A673 (cell line): ENCODE measurements around the gene ANKRD40CL. TPM values are rescaled to one million over a fixed set of nuclear protein-coding genes. Genes with fewer than 3 reads are reported as not detected.
A peak's percentile ranks its signal among the peaks of the same experiment; 100 is the strongest.

Experiments
- BruUV-seq: library from RNA; stranded (reverse); fragments of 400-500 nt; replicated peaks from 2 replicates; lab custom pipeline; 2021; lab: Mats Ljungman, UMichigan
- CTCF ChIA-PET: fragments of 300-600 bp; sonication (Branson Sonifier 250); formaldehyde crosslinking; loops from one replicate; lab custom pipeline; 2022; ENCODE audit warnings: antibody characterized with exemption; lab: Charles Lee
- POLR2A ChIA-PET: fragments of 300-600 bp; sonication (Branson Sonifier 250); formaldehyde crosslinking; loops from one replicate; lab custom pipeline; 2022; ENCODE audit warnings: antibody characterized with exemption; ENCODE audit not compliant: low non-redundant PET; lab: Charles Lee
- DNase-seq: peaks from one replicate; pipeline ENCODE4 v3.0.0-alpha.2; 2015; ENCODE audit warnings: low spot score
- H3K27ac ChIP-seq: fragments of 200-600 bp; sonication (generic); 2 replicates; pipeline ENCODE4 v1.5.1; 2016; ENCODE audit warnings: mixed run types, low read depth, mild to moderate bottlenecking, mixed read lengths, antibody characterized with exemption, low read length; ENCODE audit not compliant: poor library complexity, severe bottlenecking
- H3K27me3 ChIP-seq: fragments of 200-600 bp; sonication (generic); replicated peaks from 2 replicates; pipeline ENCODE4 v1.6.1; 2017; ENCODE audit warnings: mixed run types, low read depth, mild to moderate bottlenecking, mixed read lengths, antibody characterized with exemption, low read length; ENCODE audit not compliant: insufficient read depth, poor library complexity
- H3K36me3 ChIP-seq: fragments of 200-600 bp; sonication (generic); 2 replicates; pipeline ENCODE4 v1.6.1; 2016; ENCODE audit warnings: mixed run types, mild to moderate bottlenecking, mixed read lengths, antibody characterized with exemption, low read length; ENCODE audit not compliant: insufficient read depth, poor library complexity, severe bottlenecking
- H3K4me1 ChIP-seq: fragments of 200-600 bp; sonication (generic); 2 replicates; pipeline ENCODE4 v1.6.1; 2017; ENCODE audit warnings: mixed run types, mild to moderate bottlenecking, mixed read lengths, antibody characterized with exemption, low read length; ENCODE audit not compliant: insufficient read depth, poor library complexity, severe bottlenecking
- H3K4me3 ChIP-seq: fragments of 200-600 bp; sonication (generic); 2 replicates; pipeline ENCODE4 v1.5.1; 2016; ENCODE audit warnings: low read depth, mixed run types, mild to moderate bottlenecking, mixed read lengths, low read length; ENCODE audit not compliant: poor library complexity, severe bottlenecking
- H3K9me3 ChIP-seq: fragments of 200-600 bp; sonication (generic); 2 replicates; pipeline ENCODE4 v1.6.1; 2016; ENCODE audit warnings: mixed run types, low read depth, mild to moderate bottlenecking, mixed read lengths, antibody characterized with exemption, low read length; ENCODE audit not compliant: poor library complexity, severe bottlenecking
- CTCF ChIP-seq: fragments of 300-800, 200-600 bp; sonication (generic); conservative IDR thresholded peaks from 2 replicates; pipeline ENCODE4 v1.5.1; 2017; ENCODE audit warnings: low read depth, mild to moderate bottlenecking, antibody characterized with exemption, low read length, moderate library complexity, mixed read lengths
- EZH2 ChIP-seq: fragments of 200-600 bp; sonication (generic); IDR thresholded peaks from 2 replicates; pipeline ENCODE4 v1.6.1; 2017; ENCODE audit warnings: borderline replicate concordance, low read depth, mild to moderate bottlenecking, mixed read lengths, antibody characterized with exemption, low read length; ENCODE audit not compliant: poor library complexity, severe bottlenecking
- intact Hi-C: fragments of 100-400 bp; cut with micrococcal nuclease; formaldehyde crosslinking; loops from one replicate; pipeline ENCODE4 v1.10.0; 2022; ENCODE audit not compliant: unreplicated experiment
- total RNA-seq: library from RNA; stranded (reverse); gene quantifications from 2 replicates; pipeline ENCODE4 v1.2.3, GENCODE V29; 2021

ANKRD40CL gene
- total RNA-seq, 1 experiment from 2014 or later = not detected

DNA sequence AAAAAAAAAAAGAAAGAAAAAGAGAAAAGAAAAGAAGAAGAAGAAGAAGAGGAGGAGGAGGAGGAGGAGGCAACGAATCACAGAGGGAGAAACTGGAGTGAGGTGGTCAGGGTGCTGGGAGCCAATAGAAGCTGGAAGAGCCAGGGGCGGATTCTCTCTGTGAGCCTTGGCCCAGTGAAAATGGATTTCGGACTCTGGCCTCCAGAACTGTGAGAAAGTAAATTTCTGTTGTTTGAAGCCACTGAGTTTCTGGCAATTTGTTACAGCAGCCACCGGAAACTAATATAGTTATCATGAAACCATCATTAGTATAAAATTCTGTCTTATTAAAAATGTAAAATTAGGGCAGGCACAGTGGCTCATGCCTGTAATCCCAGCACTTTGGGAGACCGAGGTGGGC, 40.4 kb upstream of the ANKRD40CL start:
- POLR2A ChIA-PET = interaction anchor here (0.7 kb wide), 1 partner anchor 14 kb away, joined by 3 read pairs; no protein-coding TSS in a partner anchor
- intact Hi-C loops = no loop called here

GRCh38 chr17:50807009-50807408, 39.7 kb upstream of the ANKRD40CL start:
- POLR2A ChIA-PET = interaction anchor here (0.7 kb wide), 1 partner anchor 15 kb away, joined by 3 read pairs; no protein-coding TSS in a partner anchor
- no peak for DNase-seq

More for the DNA sequence above, 40.4 kb upstream of the ANKRD40CL start:
- Histone ChIP-seq H3K4me3 (no peak overlapping the region), H3K36me3 (no peaks in the 10 kb centered on the region), H3K9me3 (no peaks in the 10 kb centered on the region), H3K4me1 (no peaks in the 10 kb centered on the region), H3K27ac (no peak overlapping the region), H3K27me3 (no peaks in the 10 kb centered on the region)
- TF ChIP-seq EZH2 (no peak), CTCF (no peak)
- no peak for DNase-seq
- CTCF ChIA-PET = no interaction called here
- BruUV-seq = no TSS peak

DNA sequence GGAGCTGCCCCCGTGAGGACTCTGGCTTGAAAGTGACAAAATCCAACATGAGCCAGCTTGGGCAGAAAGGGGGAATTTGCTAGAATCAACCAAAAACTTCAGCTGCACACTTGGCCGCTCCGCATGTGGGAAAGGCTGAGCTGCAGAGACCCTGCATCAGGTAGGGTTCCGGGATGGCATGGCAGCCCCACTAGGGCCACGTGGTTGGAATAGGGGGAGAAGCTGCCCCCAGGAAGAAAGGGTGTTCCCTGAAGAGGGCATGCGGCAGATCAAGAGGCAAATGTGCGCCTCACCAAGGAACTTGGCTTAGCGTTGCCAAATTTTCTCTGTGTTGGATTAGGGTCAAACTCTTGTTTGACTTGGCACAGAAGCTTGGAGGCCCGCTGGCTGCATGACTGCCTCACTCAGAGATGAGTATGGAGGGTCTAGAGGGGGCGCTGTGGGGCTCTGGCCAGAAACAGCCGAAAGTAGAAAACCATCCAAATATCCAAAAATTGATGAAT, 38.9 kb upstream of the ANKRD40CL start:
- Histone ChIP-seq H3K9me3 (no peaks in the 10 kb centered on the region), H3K27ac (no peak overlapping the region), H3K4me3 (no peak overlapping the region), H3K36me3 (no peaks in the 10 kb centered on the region), H3K4me1 (no peaks in the 10 kb centered on the region), H3K27me3 (no peaks in the 10 kb centered on the region)
- TF ChIP-seq EZH2 = no peak
- TF ChIP-seq CTCF = peak; percentile 41
- intact Hi-C loops = no loop called here
- CTCF ChIA-PET = no interaction called here
- DNase-seq = peak; percentile 20
- POLR2A ChIA-PET = no interaction called here
- BruUV-seq = no TSS peak

More at GRCh38 chr17:50807009-50807408, 39.7 kb upstream of the ANKRD40CL start:
- Histone ChIP-seq H3K9me3 (no peaks in the 10 kb centered on the region), H3K27ac (no peak overlapping the region), H3K4me1 (no peaks in the 10 kb centered on the region), H3K36me3 (no peaks in the 10 kb centered on the region), H3K4me3 (no peak overlapping the region), H3K27me3 (no peaks in the 10 kb centered on the region)
- intact Hi-C loops = no loop called here
- TF ChIP-seq CTCF (no peak), EZH2 (no peak)
- CTCF ChIA-PET = no interaction called here
- BruUV-seq = no TSS peak
